Keratinocyte (primary cell): ENCODE data around the gene TMC8.

Experiments used
- EZH2 ChIP-seq: IDR thresholded peaks from one replicate; pipeline ENCODE4 v1.6.1; 2012; ENCODE audit warnings: inconsistent platforms, mild to moderate bottlenecking, low read length, moderate library complexity
- TF ChIP-seq, protein P1 (sequence below), 3 experiments: IDR thresholded peaks in 1 of 3; conservative IDR thresholded peaks in 1 of 3; optimal IDR thresholded peaks in 1 of 3; 2 replicates in 2 of 3; 3 replicates in 1 of 3; pipeline versions ENCODE3 to v1.5.1; 2011; ENCODE audit warnings: low read length in 3 of 3, mild to moderate bottlenecking in 3 of 3, moderate library complexity in 2 of 3, control low read depth in 1 of 3, inconsistent platforms in 1 of 3; ENCODE audit not compliant: insufficient read depth in 2 of 3; ENCODE audit errors: extremely low read depth in 1 of 3

- TF ChIP-seq, protein P1, sequence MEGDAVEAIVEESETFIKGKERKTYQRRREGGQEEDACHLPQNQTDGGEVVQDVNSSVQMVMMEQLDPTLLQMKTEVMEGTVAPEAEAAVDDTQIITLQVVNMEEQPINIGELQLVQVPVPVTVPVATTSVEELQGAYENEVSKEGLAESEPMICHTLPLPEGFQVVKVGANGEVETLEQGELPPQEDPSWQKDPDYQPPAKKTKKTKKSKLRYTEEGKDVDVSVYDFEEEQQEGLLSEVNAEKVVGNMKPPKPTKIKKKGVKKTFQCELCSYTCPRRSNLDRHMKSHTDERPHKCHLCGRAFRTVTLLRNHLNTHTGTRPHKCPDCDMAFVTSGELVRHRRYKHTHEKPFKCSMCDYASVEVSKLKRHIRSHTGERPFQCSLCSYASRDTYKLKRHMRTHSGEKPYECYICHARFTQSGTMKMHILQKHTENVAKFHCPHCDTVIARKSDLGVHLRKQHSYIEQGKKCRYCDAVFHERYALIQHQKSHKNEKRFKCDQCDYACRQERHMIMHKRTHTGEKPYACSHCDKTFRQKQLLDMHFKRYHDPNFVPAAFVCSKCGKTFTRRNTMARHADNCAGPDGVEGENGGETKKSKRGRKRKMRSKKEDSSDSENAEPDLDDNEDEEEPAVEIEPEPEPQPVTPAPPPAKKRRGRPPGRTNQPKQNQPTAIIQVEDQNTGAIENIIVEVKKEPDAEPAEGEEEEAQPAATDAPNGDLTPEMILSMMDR (optimal IDR thresholded peaks at IDR 0.05 in 1 of 3, IDR thresholded peaks at IDR 0.05 in 1 of 3, conservative IDR thresholded peaks at IDR 0.05 in 1 of 3; ENCODE audit: extremely low read depth in 1 of 3, insufficient read depth in 2 of 3, low read length in 3 of 3), result no peak
- no peak for TF ChIP-seq EZH2
These were observed 29.1 kb downstream of the TMC8 start for GRCh38 chr17:78159575-78160158.
